Neural cell (in vitro differentiated cells): ENCODE data around the gene DNAJB12. TPM values are rescaled to one million over a fixed set of nuclear protein-coding genes. Genes with fewer than 3 reads are reported as not detected.

ENCODE experiments used
- H2AFZ ChIP-seq: fragments of 200-600, 300-800 bp; sonication (generic), shearing (Covaris generic); 2 replicates; pipeline ENCODE4 v1.6.0; 2014; ENCODE audit warnings: low read depth, mild to moderate bottlenecking, antibody characterized with exemption, low read length, moderate library complexity
- H3F3A ChIP-seq: fragments of 200-600 bp; shearing (Covaris generic); 2 replicates; pipeline ENCODE4 v1.6.1; 2016; ENCODE audit warnings: mild to moderate bottlenecking, moderate library complexity, mixed read lengths, antibody characterized with exemption, low read length; ENCODE audit not compliant: insufficient read depth, poor library complexity, severe bottlenecking
- H3K27ac ChIP-seq: fragments of 200-600, 300-800 bp; sonication (generic), shearing (Covaris generic); 2 replicates; pipeline ENCODE4 v1.5.1; 2014; ENCODE audit warnings: mild to moderate bottlenecking, low read length, moderate library complexity
- H3K27me3 ChIP-seq: fragments of 300-800, 200-600 bp; sonication (generic), shearing (Covaris generic); 2 replicates; pipeline ENCODE4 v1.6.0; 2014; ENCODE audit warnings: mild to moderate bottlenecking, low read depth, low read length, moderate library complexity; ENCODE audit not compliant: insufficient read depth
- H3K36me3 ChIP-seq: fragments of 300-800, 200-600 bp; sonication (generic), shearing (Covaris generic); 2 replicates; pipeline ENCODE4 v1.5.1; 2014; ENCODE audit warnings: mild to moderate bottlenecking, antibody characterized with exemption, low read length, moderate library complexity; ENCODE audit not compliant: insufficient read depth
- H3K4me2 ChIP-seq: fragments of 300-800, 200-600 bp; sonication (generic), shearing (Covaris generic); 2 replicates; pipeline ENCODE4 v1.6.0; 2014; ENCODE audit warnings: mild to moderate bottlenecking, low read length
- H3K4me3 ChIP-seq: fragments of 300-800, 200-600 bp; sonication (generic), shearing (Covaris generic); 2 replicates; pipeline ENCODE4 v1.5.1; 2014; ENCODE audit warnings: mild to moderate bottlenecking, low read length, moderate library complexity
- H3K79me2 ChIP-seq: fragments of 200-600 bp; shearing (Covaris generic); replicated peaks from 2 replicates; pipeline ENCODE4 v1.6.0; 2014; ENCODE audit warnings: mild to moderate bottlenecking, low read length, moderate library complexity; ENCODE audit not compliant: insufficient read depth
- H3K9ac ChIP-seq: fragments of 300-800, 200-600 bp; sonication (generic), shearing (Covaris generic); 2 replicates; pipeline ENCODE4 v1.6.1; 2016; ENCODE audit warnings: mild to moderate bottlenecking, low read length, mixed read lengths
- H3K9me2 ChIP-seq: fragments of 200-600 bp; shearing (Covaris generic); 2 replicates; pipeline ENCODE4 v1.6.1; 2016; ENCODE audit warnings: mild to moderate bottlenecking, low read length, mixed read lengths; ENCODE audit not compliant: insufficient read depth
- H3K9me3 ChIP-seq: fragments of 200-600, 300-800 bp; sonication (generic), shearing (Covaris generic); 2 replicates; pipeline ENCODE4 v1.6.1; 2016; ENCODE audit warnings: mild to moderate bottlenecking, mixed run types, low read length, moderate library complexity, mixed read lengths
- H4K20me1 ChIP-seq: fragments of 200-600 bp; shearing (Covaris generic); 2 replicates; pipeline ENCODE4 v1.6.1; 2016; ENCODE audit warnings: mild to moderate bottlenecking, mixed run types; ENCODE audit not compliant: insufficient read depth
- EP300 ChIP-seq: fragments of 450-650 bp; conservative IDR thresholded peaks from 2 replicates; pipeline ENCODE4 v1.6.1; 2014; ENCODE audit warnings: antibody characterized with exemption, mild to moderate bottlenecking, moderate library complexity; ENCODE audit not compliant: poor library complexity, severe bottlenecking
- EZH2 ChIP-seq: fragments of 200-600, 300-800 bp; shearing (Covaris generic), sonication (generic); IDR thresholded peaks from 2 replicates; pipeline ENCODE4 v1.6.1; 2014; ENCODE audit warnings: antibody characterized with exemption, low read length, borderline replicate concordance, mild to moderate bottlenecking; ENCODE audit not compliant: insufficient read depth, poor library complexity, severe bottlenecking
- MXI1 ChIP-seq: fragments of 450-650 bp; conservative IDR thresholded peaks from 2 replicates; pipeline ENCODE4 v1.6.1; 2014; ENCODE audit warnings: antibody characterized with exemption, mild to moderate bottlenecking; ENCODE audit not compliant: poor library complexity, severe bottlenecking
- POLR2AphosphoS5 ChIP-seq: IDR thresholded peaks from 2 replicates; pipeline ENCODE4 v1.6.1; 2012
- RAD21 ChIP-seq: fragments of 450-650 bp; conservative IDR thresholded peaks from 2 replicates; pipeline ENCODE4 v1.6.1; 2014; ENCODE audit warnings: antibody characterized with exemption, mild to moderate bottlenecking, moderate library complexity
- SMC3 ChIP-seq: fragments of 450-650 bp; conservative IDR thresholded peaks from 2 replicates; pipeline ENCODE4 v1.6.1; 2014; ENCODE audit warnings: antibody characterized with exemption, mild to moderate bottlenecking, moderate library complexity; ENCODE audit not compliant: poor library complexity
- TAF1 ChIP-seq: IDR thresholded peaks from 2 replicates; pipeline ENCODE4 v1.6.1; 2012; ENCODE audit warnings: low read depth
- polyA plus RNA-seq: library from polyadenylated mRNA; depleted of rRNA; stranded (reverse); fragments of >200 nt; gene quantifications from 2 replicates; pipeline ENCODE4 v1.2.3, GENCODE V29; 2014
- TF ChIP-seq, protein P1 (sequence below): IDR thresholded peaks from 2 replicates; pipeline ENCODE4 v1.6.1; 2012; ENCODE audit warnings: borderline replicate concordance
- TF ChIP-seq, protein P2 (sequence below): fragments of 450-650 bp; IDR thresholded peaks from 2 replicates; pipeline ENCODE4 v1.5.1; 2014; ENCODE audit warnings: antibody characterized with exemption, mild to moderate bottlenecking, moderate library complexity; ENCODE audit not compliant: poor library complexity, severe bottlenecking

Gene DNAJB12
- polyA plus RNA-seq, 1 donor from 2014 or later, result 24.5 TPM

DNA sequence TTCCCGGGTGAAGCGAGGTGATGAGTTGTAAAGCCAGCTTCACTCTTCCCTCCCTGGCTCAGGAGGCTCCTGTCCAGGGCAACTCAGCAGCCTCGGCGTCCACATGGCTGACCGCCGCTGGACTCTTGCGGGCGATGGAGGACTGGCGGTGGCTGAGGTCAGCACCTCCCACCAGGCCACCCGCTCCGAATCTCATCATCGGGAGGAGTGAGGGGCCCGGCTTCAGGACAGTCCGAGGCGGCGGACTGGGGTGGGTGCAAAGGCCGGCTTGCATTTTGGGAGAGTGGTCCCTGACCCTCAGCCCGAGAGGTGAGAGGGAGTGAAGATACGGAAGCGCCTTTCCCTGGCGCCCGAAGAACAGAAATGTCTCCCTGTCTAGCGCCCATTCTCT is 759 bp downstream of the DNAJB12 start:
- peak overlapping the region; percentile 14 for H2AFZ ChIP-seq
- H3K36me3 ChIP-seq, result no peaks in the 10 kb centered on the region
- peaks cover 23% of the 10 kb centered on the region for H3K79me2 ChIP-seq
- H3K27ac ChIP-seq, result peak overlapping the region; percentile 98
- H3K9me3 ChIP-seq, result no peaks in the 10 kb centered on the region
- TF ChIP-seq MXI1 (no peak), EZH2 (no peak), SMC3 (no peak), RAD21 (no peak), POLR2AphosphoS5 (no peak), EP300 (no peak), TAF1 (no peak)
- TF ChIP-seq, protein P1, sequence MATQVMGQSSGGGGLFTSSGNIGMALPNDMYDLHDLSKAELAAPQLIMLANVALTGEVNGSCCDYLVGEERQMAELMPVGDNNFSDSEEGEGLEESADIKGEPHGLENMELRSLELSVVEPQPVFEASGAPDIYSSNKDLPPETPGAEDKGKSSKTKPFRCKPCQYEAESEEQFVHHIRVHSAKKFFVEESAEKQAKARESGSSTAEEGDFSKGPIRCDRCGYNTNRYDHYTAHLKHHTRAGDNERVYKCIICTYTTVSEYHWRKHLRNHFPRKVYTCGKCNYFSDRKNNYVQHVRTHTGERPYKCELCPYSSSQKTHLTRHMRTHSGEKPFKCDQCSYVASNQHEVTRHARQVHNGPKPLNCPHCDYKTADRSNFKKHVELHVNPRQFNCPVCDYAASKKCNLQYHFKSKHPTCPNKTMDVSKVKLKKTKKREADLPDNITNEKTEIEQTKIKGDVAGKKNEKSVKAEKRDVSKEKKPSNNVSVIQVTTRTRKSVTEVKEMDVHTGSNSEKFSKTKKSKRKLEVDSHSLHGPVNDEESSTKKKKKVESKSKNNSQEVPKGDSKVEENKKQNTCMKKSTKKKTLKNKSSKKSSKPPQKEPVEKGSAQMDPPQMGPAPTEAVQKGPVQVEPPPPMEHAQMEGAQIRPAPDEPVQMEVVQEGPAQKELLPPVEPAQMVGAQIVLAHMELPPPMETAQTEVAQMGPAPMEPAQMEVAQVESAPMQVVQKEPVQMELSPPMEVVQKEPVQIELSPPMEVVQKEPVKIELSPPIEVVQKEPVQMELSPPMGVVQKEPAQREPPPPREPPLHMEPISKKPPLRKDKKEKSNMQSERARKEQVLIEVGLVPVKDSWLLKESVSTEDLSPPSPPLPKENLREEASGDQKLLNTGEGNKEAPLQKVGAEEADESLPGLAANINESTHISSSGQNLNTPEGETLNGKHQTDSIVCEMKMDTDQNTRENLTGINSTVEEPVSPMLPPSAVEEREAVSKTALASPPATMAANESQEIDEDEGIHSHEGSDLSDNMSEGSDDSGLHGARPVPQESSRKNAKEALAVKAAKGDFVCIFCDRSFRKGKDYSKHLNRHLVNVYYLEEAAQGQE, result no peak
- TF ChIP-seq, protein P2, sequence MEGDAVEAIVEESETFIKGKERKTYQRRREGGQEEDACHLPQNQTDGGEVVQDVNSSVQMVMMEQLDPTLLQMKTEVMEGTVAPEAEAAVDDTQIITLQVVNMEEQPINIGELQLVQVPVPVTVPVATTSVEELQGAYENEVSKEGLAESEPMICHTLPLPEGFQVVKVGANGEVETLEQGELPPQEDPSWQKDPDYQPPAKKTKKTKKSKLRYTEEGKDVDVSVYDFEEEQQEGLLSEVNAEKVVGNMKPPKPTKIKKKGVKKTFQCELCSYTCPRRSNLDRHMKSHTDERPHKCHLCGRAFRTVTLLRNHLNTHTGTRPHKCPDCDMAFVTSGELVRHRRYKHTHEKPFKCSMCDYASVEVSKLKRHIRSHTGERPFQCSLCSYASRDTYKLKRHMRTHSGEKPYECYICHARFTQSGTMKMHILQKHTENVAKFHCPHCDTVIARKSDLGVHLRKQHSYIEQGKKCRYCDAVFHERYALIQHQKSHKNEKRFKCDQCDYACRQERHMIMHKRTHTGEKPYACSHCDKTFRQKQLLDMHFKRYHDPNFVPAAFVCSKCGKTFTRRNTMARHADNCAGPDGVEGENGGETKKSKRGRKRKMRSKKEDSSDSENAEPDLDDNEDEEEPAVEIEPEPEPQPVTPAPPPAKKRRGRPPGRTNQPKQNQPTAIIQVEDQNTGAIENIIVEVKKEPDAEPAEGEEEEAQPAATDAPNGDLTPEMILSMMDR, result no peak
- peak overlapping the region; percentile 94 for H3K9ac ChIP-seq
- no peaks in the 10 kb centered on the region for H3K9me2 ChIP-seq
- H3K27me3 ChIP-seq, result no peaks in the 10 kb centered on the region
- H3F3A ChIP-seq, result no peaks in the 10 kb centered on the region
- peak overlapping the region; percentile 97 for H3K4me2 ChIP-seq
- H4K20me1 ChIP-seq, result no peaks in the 10 kb centered on the region
- peak overlapping the region; percentile 98 for H3K4me3 ChIP-seq

DNA sequence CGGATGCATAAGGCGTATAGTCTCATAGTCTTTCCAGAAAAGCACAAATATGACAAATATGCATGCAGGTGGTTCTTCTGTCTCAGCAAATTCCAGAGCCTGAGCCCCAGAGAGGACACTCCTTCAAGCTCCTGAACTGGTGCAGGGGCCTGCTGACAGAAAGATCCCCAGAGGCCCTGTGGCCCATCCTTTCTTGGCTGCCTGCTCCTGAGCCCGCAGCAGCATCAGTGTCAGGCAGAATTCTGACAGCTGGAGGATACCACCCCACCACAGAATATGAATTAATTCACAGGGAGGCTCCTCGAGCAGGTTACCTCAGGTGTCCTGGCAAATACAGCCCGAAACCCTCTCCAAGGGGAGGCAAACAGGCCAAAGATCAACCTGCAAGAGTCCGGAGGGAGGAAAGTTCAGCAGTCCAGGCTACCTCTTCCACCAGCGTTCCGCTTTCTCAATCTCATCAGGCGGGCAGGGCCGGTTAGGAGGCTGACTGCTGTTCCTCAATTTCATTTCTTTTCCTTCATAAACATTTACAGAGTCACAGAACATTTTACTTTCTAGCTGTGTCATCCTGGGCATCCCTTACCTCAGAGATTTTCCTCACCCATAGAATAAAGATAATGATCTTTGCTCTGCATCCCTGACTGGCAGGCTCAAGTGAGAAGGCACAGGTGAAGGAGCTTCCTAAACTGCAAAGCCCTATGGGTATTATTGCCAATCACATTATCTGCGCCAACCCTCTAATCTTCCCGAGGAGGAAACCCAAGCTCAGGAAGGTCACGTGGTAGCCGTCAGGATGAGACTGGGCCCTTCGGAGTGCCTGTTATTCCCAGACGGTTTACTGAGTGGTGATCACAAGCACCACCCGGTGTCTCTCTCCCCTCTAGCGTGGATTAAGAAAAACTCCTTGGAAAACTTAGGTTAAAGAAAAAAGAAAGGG is 1.4 kb downstream of the DNAJB12 start:
- TF ChIP-seq TAF1, result no peak
- H3K36me3 ChIP-seq, result no peaks in the 10 kb centered on the region
- H3K9me3 ChIP-seq, result no peaks in the 10 kb centered on the region
- H3K4me2 ChIP-seq, result peak overlapping the region; percentile 97
- H3F3A ChIP-seq, result no peaks in the 10 kb centered on the region
- peak overlapping the region; percentile 98 for H3K4me3 ChIP-seq
- H3K9me2 ChIP-seq, result no peaks in the 10 kb centered on the region
- peaks cover 23% of the 10 kb centered on the region for H3K79me2 ChIP-seq
- peak overlapping the region; percentile 94 for H3K9ac ChIP-seq
- H3K27ac ChIP-seq, result peak overlapping the region; percentile 98
- H3K27me3 ChIP-seq, result no peaks in the 10 kb centered on the region
- no peaks in the 10 kb centered on the region for H4K20me1 ChIP-seq
- peak overlapping the region; percentile 14 for H2AFZ ChIP-seq
